SU-DHL-6 (cell line): Measurements from ENCODE around the gene RNU6-8.

ENCODE experiments used
- H2AFZ ChIP-seq: fragments of 200-600 bp; sonication (generic); 2 replicates; pipeline ENCODE4 v1.6.1; 2014; ENCODE audit warnings: low read depth, mild to moderate bottlenecking, moderate library complexity, mixed read lengths, antibody characterized with exemption, low read length; ENCODE audit not compliant: severe bottlenecking
- H3F3A ChIP-seq: fragments of 200-600 bp; shearing (Covaris generic); 2 replicates; pipeline ENCODE4 v1.6.0; 2016; ENCODE audit warnings: antibody characterized with exemption, mild to moderate bottlenecking; ENCODE audit not compliant: insufficient read depth
- H3K27ac ChIP-seq: fragments of 200-600 bp; sonication (generic); 2 replicates; pipeline ENCODE4 v1.5.1; 2016; ENCODE audit warnings: low read depth, mild to moderate bottlenecking, low read length, moderate library complexity, mixed read lengths
- H3K27me3 ChIP-seq: fragments of 200-600 bp; sonication (generic), shearing (Covaris generic); 2 replicates; pipeline ENCODE4 v1.6.0; 2014; ENCODE audit warnings: mild to moderate bottlenecking, low read length
- H3K36me3 ChIP-seq: fragments of 200-600 bp; sonication (generic); 2 replicates; pipeline ENCODE4 v1.6.1; 2014; ENCODE audit warnings: mild to moderate bottlenecking, low read length, mixed read lengths
- H3K4me2 ChIP-seq: fragments of 300-600, 200-600 bp; shearing (Covaris generic), sonication (generic); 2 replicates; pipeline ENCODE4 v1.6.0; 2014; ENCODE audit warnings: low read length, low read depth, mild to moderate bottlenecking; ENCODE audit not compliant: poor library complexity, severe bottlenecking
- H3K4me3 ChIP-seq: fragments of 200-600 bp; sonication (generic); 2 replicates; pipeline ENCODE4 v1.5.1; 2014; ENCODE audit warnings: antibody characterized with exemption, low read length, mild to moderate bottlenecking, mixed read lengths; ENCODE audit not compliant: insufficient read depth, poor library complexity, severe bottlenecking
- H3K79me2 ChIP-seq: fragments of 200-600 bp; sonication (generic); 2 replicates; pipeline ENCODE4 v1.6.1; 2014; ENCODE audit warnings: mild to moderate bottlenecking, low read length, moderate library complexity; ENCODE audit not compliant: insufficient read depth
- H3K9ac ChIP-seq: fragments of 200-600 bp; sonication (generic); 2 replicates; pipeline ENCODE4 v1.7.0; 2014; ENCODE audit warnings: mild to moderate bottlenecking, low read length
- H3K9me2 ChIP-seq: fragments of 200-600 bp; sonication (generic); replicated peaks from 2 replicates; pipeline ENCODE4 v1.6.1; 2014; ENCODE audit warnings: low read length; ENCODE audit not compliant: insufficient read depth
- H3K9me3 ChIP-seq: fragments of 200-600 bp; sonication (generic); 2 replicates; pipeline ENCODE4 v1.6.1; 2014; ENCODE audit warnings: low read length, mixed read lengths; ENCODE audit not compliant: insufficient read depth
- H4K20me1 ChIP-seq: fragments of 200-600 bp; sonication (generic); 2 replicates; pipeline ENCODE4 v1.6.1; 2014; ENCODE audit warnings: low read depth, mild to moderate bottlenecking, antibody characterized with exemption, low read length, moderate library complexity, mixed read lengths
- EZH2phosphoT487 ChIP-seq: fragments of 200-600 bp; sonication (generic), shearing (Covaris generic); conservative IDR thresholded peaks from 2 replicates; pipeline ENCODE4 v1.6.1; 2018; ENCODE audit warnings: mild to moderate bottlenecking, antibody characterized with exemption, low read length, moderate library complexity, mixed read lengths
- TF ChIP-seq, protein P1 (sequence below): fragments of 200-600 bp; sonication (generic); IDR thresholded peaks from one replicate; pipeline ENCODE4 v1.5.1; 2017; ENCODE audit warnings: antibody characterized with exemption, mild to moderate bottlenecking, low read length, moderate library complexity; ENCODE audit not compliant: insufficient read depth, poor library complexity, severe bottlenecking

RNU6-8 gene

DNA sequence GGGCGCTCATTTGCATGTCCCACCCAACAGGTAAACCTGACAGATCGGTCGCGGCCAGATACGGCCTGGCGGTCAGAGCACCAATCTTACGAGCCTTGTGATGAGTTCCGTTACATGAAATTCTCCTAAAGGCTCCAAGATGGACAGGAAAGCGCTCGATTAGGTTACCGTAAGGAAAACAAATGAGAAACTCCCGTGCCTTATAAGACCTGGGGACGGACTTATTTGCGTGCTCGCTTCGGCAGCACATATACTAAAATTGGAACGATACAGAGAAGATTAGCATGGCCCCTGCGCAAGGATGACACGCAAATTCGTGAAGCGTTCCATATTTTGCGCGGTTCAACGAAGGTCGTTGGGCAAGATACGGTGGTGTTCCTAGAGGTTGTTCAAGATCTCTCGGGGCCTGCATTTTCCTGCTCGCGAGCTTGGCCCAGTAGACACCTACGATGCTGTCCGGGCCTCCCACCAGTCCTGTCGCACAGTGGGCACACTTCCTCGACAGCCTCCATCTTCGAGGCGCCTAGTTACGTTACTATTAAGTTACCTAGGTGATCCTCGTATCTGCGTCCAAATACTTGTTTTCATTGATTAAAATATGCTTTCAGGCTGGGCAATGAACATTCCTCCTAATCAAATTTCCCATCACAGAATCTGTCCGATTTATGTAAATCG is 1.1 kb downstream of the RNU6-8 start, which contains the start of gene RNU6-7:
RNU6-7 (plus strand) TSS at position 230 of the 675 bp plus-strand sequence.
- H3F3A ChIP-seq: peaks cover 20% of the 10 kb centered on the region
- H3K4me3 ChIP-seq: peak within 1 kb of the TSS; percentile 67
- H2AFZ ChIP-seq: peak within 1 kb of the TSS; percentile 94
- H3K9ac ChIP-seq: peak within 1 kb of the TSS; percentile 52
- no peaks in the 10 kb centered on the region for H3K9me3 ChIP-seq
- no peaks in the 10 kb centered on the region for H3K27me3 ChIP-seq
- no peaks in the 10 kb centered on the region for H3K9me2 ChIP-seq
- peak within 1 kb of the TSS; percentile 27; the same call in 1 of the 2 replicates for H3K27ac ChIP-seq
- no peaks in the 10 kb centered on the region for H3K36me3 ChIP-seq
- H3K4me2 ChIP-seq: peak within 1 kb of the TSS; percentile 93
- H4K20me1 ChIP-seq: no peaks in the 10 kb centered on the region
- no peaks in the 10 kb centered on the region for H3K79me2 ChIP-seq
- TF ChIP-seq EZH2phosphoT487: no peak
- TF ChIP-seq, protein P1, sequence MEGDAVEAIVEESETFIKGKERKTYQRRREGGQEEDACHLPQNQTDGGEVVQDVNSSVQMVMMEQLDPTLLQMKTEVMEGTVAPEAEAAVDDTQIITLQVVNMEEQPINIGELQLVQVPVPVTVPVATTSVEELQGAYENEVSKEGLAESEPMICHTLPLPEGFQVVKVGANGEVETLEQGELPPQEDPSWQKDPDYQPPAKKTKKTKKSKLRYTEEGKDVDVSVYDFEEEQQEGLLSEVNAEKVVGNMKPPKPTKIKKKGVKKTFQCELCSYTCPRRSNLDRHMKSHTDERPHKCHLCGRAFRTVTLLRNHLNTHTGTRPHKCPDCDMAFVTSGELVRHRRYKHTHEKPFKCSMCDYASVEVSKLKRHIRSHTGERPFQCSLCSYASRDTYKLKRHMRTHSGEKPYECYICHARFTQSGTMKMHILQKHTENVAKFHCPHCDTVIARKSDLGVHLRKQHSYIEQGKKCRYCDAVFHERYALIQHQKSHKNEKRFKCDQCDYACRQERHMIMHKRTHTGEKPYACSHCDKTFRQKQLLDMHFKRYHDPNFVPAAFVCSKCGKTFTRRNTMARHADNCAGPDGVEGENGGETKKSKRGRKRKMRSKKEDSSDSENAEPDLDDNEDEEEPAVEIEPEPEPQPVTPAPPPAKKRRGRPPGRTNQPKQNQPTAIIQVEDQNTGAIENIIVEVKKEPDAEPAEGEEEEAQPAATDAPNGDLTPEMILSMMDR: no peak

DNA sequence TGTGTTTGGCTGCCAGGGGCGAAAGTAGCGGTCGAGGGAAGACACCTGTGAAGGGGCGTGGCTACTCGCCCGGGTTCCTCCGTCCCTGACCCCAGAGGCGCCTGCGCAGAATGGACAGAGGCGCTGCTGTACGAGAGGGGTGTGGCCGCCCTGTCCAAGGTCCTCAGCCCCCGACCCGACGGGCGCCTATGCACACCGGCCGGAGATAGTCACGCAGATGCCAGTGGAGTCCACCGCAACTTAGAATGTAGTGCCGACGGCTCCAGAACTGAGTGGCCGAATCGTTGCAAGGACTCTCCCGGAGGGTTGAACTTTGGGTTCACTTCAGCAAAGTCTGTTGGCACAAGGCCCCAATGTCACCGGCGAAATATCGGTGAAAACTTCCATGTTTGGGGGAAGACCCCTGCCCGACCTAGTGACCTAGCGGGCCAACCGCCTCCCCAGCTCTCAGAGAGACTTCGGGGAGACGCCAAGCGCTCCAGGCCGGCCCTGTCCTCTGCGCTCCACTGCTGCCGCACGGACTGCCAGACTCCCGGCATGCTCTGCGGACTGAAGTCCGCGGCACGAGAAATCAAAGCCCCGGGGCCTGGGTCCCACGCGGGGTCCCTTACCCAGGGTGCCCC is 1.8 kb downstream of the RNU6-8 start:
- Histone ChIP-seq H3K36me3 (no peaks in the 10 kb centered on the region), H3K27ac (no peak overlapping the region), H3K79me2 (no peaks in the 10 kb centered on the region), H3K27me3 (no peaks in the 10 kb centered on the region), H3K4me3 (peak overlapping the region; percentile 67), H3K9ac (peak overlapping the region; percentile 52), H4K20me1 (no peaks in the 10 kb centered on the region), H3F3A (peaks cover 20% of the 10 kb centered on the region), H3K9me2 (no peaks in the 10 kb centered on the region), H3K9me3 (no peaks in the 10 kb centered on the region), H2AFZ (peak overlapping the region; percentile 94), H3K4me2 (peak overlapping the region; percentile 93)
- no peak for TF ChIP-seq EZH2phosphoT487
- TF ChIP-seq, protein P1: no peak

DNA sequence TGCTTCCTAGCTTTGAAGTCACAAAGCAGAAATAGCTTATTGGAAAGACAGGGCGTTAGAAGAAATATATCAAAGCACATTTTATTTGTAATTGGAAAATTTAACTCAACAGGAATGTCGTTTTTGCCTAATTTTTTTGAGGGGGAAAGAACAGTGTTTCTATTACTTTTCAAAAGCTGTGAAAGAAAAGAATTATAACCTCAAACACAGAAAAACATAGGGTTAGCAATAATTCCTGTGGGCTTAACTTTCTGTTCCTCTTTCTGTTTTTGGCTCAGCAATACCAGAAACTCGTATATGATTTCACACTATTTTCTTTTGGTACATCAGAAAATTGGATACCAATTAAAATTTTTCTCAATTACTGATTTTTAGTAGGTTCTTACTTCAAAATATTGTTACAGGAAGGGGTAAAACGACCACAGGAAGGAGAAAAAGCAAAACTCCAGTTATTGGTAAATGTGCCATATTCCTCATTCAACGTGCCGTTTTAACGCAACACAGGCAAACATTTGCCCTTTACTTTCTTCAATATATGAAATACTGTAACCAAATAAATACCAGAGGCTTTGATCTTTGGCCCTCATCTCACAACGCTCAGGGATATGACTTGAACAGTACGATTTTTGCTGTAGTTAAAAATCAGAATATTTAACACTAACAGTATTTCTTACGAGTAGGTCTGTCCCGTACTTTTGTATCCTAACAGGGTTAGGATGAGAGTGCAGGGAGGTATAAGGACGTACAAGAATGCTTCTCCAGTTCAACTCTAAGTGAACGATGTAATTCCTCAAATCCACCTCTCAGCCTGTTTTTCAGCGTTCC is 2.5 kb downstream of the RNU6-8 start:
- Histone ChIP-seq H3K36me3 (no peaks in the 10 kb centered on the region), H3F3A (peaks cover 20% of the 10 kb centered on the region), H3K79me2 (no peaks in the 10 kb centered on the region), H3K9me2 (no peaks in the 10 kb centered on the region), H3K27ac (peak overlapping the region; percentile 27; the same call in 1 of the 2 replicates), H3K4me2 (peak overlapping the region; percentile 93), H4K20me1 (no peaks in the 10 kb centered on the region), H3K4me3 (peak overlapping the region; percentile 67), H3K9me3 (no peaks in the 10 kb centered on the region), H3K9ac (peak overlapping the region; percentile 52), H2AFZ (peak overlapping the region; percentile 94), H3K27me3 (no peaks in the 10 kb centered on the region)
- TF ChIP-seq EZH2phosphoT487: no peak
- TF ChIP-seq, protein P1: no peak
